Uterus (tissue), 2 donors: Measurements from ENCODE around the gene NTF3.

Experiments used
- POLR2A ChIP-seq, 2 donors: fragments of 450-650 bp; IDR thresholded peaks; one replicate each; pipeline ENCODE4 v1.6.1; 2016; ENCODE audit warnings: antibody characterized with exemption in 2 of 2, mild to moderate bottlenecking in 1 of 2, moderate library complexity in 1 of 2
- TF ChIP-seq, protein P1 (sequence below), 4 experiments: fragments of 200-600 bp in 2 of 4; fragments of 450-650 bp in 2 of 4; sonication (generic) in 2 of 4; IDR thresholded peaks; one replicate each; pipeline ENCODE4 v1.5.1; 2016 to 2019; ENCODE audit warnings: antibody characterized with exemption in 4 of 4, mild to moderate bottlenecking in 2 of 4, moderate library complexity in 1 of 4

DNA sequence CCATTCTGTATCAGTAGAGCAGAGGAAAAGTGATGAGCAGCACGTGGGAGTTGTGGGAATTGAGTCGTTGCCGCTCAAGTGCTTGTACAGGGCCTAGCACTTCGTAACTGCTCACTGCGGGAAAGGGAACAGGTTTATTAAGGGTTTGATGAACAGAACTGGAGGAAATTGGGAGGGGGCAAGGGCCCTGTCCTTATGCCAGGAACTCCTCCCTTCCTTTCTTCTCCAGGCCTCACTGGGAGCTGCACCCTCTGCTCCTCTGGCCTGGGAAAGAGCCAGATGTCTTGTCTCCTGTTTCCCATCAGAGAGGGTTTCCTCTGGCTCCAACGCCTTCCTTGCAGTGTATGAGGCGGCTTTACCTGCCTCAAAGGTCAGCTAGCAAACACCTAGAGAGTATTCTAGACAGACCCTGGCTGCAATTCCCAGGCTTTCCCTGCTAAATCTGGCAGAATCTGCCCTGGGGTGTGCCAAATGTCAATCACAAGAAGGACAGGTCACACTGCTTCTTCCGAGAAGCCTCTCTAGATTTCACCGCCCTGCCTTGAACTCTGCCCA, 78.4 kb downstream of the NTF3 start:
- TF ChIP-seq, protein P1, sequence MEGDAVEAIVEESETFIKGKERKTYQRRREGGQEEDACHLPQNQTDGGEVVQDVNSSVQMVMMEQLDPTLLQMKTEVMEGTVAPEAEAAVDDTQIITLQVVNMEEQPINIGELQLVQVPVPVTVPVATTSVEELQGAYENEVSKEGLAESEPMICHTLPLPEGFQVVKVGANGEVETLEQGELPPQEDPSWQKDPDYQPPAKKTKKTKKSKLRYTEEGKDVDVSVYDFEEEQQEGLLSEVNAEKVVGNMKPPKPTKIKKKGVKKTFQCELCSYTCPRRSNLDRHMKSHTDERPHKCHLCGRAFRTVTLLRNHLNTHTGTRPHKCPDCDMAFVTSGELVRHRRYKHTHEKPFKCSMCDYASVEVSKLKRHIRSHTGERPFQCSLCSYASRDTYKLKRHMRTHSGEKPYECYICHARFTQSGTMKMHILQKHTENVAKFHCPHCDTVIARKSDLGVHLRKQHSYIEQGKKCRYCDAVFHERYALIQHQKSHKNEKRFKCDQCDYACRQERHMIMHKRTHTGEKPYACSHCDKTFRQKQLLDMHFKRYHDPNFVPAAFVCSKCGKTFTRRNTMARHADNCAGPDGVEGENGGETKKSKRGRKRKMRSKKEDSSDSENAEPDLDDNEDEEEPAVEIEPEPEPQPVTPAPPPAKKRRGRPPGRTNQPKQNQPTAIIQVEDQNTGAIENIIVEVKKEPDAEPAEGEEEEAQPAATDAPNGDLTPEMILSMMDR (IDR thresholded peaks at IDR 0.05): no peak
- TF ChIP-seq POLR2A (IDR thresholded peaks at IDR 0.05): no peak
